ENCODE data around the gene PLOD2. TPM values are rescaled to one million over a fixed set of nuclear protein-coding genes. Genes with fewer than 3 reads are reported as not detected.

Gene PLOD2
- polyA plus RNA-seq, 1 donor: 10.7 TPM

DNA sequence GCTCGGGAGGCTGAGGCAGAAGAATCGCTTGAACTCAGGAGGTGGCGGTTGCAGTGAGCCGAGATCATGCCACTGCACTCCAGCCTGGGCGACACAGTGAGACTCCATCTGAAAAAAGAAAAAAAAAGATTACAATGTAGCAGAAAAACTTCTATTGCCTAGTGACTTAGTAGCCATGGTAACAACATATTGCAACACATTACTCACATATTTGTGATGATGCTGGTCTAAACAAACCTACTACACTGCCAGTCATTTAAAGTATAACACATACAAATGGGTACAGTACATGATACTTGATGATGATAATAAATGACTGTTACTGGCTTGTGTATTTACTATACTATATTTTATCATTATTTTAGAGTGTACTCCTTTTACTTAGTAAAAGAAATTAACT lies 125.6 kb downstream of the PLOD2 start:
- no peak for DNase-seq

DNA sequence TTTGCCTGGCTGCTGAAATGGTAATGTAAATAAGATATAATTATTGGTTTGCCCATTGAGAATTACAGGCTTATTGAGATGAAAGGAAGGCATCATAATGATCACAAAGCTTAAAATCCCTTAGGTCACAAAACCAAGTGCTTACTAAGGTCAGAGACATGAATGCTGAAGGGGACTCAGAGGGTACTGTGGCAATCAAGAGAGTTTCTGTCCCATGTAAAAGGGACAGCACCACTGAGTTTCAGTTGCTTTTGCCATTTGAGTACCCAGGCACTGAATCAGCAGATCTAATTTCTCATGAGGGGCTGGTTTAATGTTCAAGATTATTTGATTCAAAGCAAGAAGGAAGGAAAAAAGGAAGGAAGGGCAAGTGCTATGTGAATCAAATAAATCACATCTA lies 127.0 kb downstream of the PLOD2 start:
- no peak for DNase-seq

DNA sequence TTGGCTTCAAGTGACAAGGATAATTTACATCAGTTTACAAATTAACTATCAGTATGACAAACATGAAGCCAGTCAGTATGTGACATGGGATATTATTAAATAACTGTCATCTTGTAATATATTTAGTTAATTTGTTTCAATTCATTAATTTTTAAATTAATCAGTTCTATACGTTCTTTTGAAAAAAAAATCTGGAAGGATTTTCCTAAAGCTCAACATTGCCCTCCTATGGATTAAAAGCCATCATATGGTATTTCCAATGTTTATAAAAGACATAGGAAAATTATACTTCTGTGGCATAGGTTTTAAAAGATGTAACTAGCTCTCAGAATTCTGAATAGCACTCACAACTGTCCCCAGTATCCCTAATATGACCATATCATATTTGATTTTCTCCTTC lies 134.4 kb downstream of the PLOD2 start:
- DNase-seq: no peak

DNA sequence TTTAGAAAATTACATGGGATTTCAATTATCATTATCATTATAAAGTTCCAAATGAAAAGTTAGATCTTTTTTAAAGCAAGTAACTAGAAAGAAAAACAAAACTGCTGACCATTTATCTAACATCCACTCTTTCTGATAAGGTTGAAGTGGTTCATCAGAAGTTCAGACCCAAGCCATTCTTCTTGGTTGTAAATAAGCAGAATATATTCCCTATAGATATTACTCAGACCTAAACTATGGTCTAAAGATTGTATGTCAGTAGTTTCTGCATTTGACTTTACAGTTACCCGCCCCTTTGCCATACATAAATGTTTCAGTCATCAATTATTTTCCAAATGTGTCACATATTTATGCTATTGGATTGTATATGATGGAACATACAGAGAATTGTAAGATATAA lies 136.7 kb downstream of the PLOD2 start:
- DNase-seq: no peak

DNA sequence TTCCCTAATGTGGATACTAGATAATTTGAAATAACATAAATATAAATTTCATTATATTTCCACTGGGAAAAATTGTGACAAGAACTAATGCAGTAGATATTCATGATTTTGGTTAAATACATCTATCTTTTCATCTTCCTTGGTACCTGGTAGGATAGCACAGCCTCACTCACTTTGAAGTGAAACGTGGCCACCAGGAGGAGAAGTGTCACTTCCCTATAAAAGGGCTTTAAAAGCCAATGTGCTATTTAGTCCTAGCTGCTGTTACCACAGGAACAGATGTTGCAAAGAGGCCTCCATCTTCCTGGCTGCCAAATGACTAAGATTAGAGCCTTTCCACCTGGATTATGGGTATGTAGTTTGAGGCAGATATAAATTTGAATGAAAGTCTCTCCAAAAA lies 140.0 kb downstream of the PLOD2 start:
- no peak for DNase-seq

DNA sequence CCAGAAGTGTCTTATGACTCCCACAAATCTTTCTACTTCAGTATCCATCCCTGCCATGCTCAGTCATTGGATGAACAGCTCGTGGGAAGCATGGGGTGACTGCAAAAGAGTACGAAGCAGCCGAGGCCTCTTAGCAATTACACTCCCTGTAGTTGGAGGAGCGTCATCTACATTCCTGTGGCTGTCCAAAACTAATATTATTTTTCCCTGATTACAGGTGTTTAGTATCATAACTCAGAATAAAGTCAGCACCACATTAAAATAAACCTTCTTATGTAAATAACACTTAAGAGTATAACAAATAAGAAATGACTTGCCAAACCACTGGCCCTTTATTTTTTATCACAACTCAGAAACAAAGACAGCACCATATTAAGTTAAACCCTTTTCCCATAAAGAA lies 141.5 kb downstream of the PLOD2 start:
- DNase-seq: no peak

Other genes with a start within 250 kb of the PLOD2 start
- 10.2 TPM for gene PLSCR4, start 89.9 kb upstream of the PLOD2 start, polyA plus RNA-seq (ENCODE audit: insufficient read length)

Data from hindlimb muscle (tissue), 1 donor.